ENCODE data around the gene DDX28. TPM values are rescaled to one million over a fixed set of nuclear protein-coding genes. Genes with fewer than 3 reads are reported as not detected.

The DDX28 gene, protein sequence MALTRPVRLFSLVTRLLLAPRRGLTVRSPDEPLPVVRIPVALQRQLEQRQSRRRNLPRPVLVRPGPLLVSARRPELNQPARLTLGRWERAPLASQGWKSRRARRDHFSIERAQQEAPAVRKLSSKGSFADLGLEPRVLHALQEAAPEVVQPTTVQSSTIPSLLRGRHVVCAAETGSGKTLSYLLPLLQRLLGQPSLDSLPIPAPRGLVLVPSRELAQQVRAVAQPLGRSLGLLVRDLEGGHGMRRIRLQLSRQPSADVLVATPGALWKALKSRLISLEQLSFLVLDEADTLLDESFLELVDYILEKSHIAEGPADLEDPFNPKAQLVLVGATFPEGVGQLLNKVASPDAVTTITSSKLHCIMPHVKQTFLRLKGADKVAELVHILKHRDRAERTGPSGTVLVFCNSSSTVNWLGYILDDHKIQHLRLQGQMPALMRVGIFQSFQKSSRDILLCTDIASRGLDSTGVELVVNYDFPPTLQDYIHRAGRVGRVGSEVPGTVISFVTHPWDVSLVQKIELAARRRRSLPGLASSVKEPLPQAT
- total RNA-seq (ENCODE audit: low replicate concordance), result 5.6 and 9.9 TPM in 2 replicates

DNA sequence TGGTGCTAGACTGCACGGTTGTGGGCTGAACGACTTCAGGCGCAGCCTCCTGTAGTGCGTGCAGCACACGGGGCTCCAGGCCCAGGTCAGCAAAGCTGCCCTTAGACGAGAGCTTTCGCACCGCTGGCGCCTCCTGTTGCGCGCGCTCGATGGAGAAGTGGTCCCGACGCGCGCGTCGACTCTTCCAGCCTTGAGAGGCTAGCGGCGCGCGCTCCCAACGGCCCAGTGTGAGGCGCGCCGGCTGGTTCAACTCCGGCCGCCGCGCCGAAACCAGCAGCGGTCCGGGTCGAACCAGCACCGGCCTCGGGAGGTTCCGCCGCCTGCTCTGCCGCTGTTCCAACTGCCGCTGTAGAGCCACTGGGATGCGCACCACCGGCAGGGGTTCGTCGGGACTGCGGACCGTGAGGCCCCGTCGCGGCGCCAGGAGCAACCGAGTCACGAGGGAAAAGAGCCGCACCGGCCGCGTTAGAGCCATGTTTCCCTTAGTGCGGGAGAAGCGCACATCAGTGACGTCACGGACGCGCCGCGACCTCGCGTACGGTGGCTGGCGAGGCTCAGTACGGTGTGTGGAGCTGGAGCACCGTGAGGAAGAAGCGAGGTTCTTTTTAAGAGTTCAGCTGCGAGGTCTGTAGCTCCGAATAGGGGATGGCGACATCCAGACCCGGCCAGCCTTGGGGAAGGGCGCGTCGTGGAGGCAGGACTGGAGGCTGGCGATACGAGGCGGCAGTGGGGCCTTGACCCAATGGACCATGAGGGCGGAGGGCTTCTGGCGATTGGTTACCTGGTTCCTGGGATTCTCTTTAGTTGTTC, at the start of gene DDX28, which contains the start of gene DUS2:
DDX28 (minus strand) TSS at position 505 of the 810 bp plus-strand sequence; CDS start at position 475, 30 bp downstream.
DUS2 (plus strand) TSS at position 557 of the 810 bp plus-strand sequence. CDS start 14,740 bp downstream, outside the sequence.
- TF ChIP-seq, protein P1, sequence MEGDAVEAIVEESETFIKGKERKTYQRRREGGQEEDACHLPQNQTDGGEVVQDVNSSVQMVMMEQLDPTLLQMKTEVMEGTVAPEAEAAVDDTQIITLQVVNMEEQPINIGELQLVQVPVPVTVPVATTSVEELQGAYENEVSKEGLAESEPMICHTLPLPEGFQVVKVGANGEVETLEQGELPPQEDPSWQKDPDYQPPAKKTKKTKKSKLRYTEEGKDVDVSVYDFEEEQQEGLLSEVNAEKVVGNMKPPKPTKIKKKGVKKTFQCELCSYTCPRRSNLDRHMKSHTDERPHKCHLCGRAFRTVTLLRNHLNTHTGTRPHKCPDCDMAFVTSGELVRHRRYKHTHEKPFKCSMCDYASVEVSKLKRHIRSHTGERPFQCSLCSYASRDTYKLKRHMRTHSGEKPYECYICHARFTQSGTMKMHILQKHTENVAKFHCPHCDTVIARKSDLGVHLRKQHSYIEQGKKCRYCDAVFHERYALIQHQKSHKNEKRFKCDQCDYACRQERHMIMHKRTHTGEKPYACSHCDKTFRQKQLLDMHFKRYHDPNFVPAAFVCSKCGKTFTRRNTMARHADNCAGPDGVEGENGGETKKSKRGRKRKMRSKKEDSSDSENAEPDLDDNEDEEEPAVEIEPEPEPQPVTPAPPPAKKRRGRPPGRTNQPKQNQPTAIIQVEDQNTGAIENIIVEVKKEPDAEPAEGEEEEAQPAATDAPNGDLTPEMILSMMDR (IDR thresholded peaks at IDR 0.05; ENCODE audit: insufficient read depth, low read length), result no peak
- peak within 1 kb of the TSS; percentile 98 for H3K4me3 ChIP-seq (ENCODE audit: low read depth, low read length)
- DNase-seq (ENCODE audit: low read depth), result peak; percentile 91

DNA sequence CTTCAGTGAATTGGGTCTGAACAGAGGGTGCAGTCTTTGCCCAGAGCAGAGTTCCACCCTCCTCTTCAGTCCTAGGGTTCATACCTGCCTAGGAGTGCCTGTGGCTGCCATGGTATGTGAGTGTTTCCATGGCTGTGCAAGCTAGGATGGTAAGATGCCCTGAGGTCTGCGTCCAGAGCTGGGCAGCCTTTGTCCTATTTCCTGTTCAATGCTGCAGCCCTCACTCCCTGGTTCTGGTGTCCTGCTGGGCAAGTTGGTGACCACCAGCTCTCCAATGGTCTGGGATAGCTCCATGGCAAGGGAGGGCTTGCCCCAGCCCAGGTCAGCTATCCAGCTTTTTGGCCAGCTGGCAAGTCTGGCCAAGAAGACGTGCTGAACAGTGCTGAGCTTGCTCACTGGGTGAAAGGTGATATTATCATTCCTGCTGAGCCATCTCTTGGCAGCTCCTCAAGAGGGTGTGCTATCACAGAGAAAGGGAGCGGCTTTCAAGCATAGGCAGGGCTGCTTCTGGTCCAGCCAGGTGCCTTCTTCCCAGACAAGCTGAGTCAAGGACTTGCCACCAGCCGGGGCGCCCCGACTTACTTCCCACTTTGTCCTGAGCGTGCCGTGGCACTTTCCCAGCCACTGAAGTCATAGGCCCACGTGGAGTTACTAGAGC, 49.1 kb upstream of the DDX28 start:
- TF ChIP-seq, protein P1 (IDR thresholded peaks at IDR 0.05; ENCODE audit: insufficient read depth, low read length), result no peak
- H3K4me3 ChIP-seq (ENCODE audit: low read depth, low read length), result no peak overlapping the region
- DNase-seq (ENCODE audit: low read depth), result no peak

DNA sequence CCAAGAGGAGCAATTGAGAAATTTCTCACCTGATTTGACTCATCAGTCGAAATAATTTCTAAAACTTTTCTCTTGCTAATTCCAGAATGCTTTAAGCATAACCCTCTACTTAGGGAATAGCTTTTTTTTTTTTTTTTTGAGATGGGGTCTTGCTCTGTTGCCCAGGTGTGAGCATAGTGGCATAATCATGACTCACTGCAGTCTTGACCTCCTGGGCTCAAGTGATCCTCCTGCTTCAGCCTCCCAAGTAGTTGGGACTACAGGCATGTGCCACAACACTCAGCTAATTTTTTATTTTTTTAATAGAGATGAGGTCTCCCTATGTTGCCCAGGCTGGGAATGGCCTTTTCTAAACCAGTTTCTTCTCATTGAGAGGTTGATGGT, 48.5 kb upstream of the DDX28 start:
- TF ChIP-seq, protein P1 (IDR thresholded peaks at IDR 0.05; ENCODE audit: insufficient read depth, low read length), result no peak
- DNase-seq (ENCODE audit: low read depth), result no peak
- no peak overlapping the region for H3K4me3 ChIP-seq (ENCODE audit: low read depth, low read length)

DNA sequence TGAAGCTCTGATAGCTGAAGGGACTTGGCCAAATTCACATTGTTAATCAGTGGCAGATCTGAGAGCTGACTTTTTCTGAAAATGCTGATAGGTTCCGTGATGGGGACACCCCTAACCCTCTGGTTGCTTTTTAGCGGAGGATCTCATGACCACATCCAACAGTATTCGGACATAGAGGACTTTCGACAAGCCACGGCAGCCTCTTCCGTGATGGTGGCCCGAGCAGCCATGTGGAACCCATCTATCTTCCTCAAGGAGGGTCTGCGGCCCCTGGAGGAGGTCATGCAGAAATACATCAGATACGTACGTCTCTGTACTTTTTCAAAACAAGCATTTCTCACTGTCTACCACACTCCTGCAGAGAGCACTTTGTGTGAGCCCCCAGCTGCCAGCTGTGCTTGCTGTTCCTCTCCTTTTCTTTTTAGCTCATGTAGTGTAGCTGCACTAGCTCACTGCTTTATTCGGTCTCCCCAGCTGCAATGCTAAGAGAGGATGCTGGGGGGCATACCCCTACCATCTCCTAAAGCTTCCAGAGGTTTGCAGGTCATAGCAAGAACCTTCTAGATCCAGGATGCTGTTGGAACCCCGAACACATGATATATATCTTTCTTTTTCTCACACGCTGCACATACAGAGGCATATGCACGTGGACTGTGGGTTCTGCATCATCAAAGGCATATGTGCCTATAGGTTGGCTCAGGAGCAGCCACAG, 47.9 kb upstream of the DDX28 start:
- H3K4me3 ChIP-seq (ENCODE audit: low read depth, low read length), result no peak overlapping the region
- no peak for DNase-seq (ENCODE audit: low read depth)
- TF ChIP-seq, protein P1 (IDR thresholded peaks at IDR 0.05; ENCODE audit: insufficient read depth, low read length), result no peak

DNA sequence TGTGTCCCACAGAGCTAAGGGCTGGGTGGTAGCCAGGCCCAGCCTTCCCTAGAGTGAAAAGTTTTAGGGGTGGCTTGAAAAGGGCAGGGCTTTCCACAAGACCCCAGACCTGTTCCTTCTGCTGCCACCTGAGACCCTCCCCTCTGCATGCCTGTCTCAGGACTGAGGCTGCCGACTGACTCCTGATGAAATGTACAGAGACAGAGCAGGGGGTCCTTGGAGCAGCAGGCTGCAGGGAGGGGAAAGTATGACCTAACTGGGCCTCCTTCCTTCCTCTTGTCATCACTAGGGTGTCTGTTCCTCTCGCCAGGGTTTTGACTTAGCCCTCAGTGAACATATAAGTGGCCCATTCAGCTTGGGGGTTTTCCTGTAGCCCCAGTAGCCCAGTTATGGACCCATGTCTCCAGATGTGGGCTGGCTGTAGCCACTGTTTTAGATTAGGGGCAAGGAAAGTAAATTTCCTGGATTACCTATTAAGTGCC, 47.3 kb upstream of the DDX28 start:
- no peak for DNase-seq (ENCODE audit: low read depth)
- no peak overlapping the region for H3K4me3 ChIP-seq (ENCODE audit: low read depth, low read length)
- TF ChIP-seq, protein P1 (IDR thresholded peaks at IDR 0.05; ENCODE audit: insufficient read depth, low read length), result no peak
